ENCODE measurements around the gene SUDS3.

DNA sequence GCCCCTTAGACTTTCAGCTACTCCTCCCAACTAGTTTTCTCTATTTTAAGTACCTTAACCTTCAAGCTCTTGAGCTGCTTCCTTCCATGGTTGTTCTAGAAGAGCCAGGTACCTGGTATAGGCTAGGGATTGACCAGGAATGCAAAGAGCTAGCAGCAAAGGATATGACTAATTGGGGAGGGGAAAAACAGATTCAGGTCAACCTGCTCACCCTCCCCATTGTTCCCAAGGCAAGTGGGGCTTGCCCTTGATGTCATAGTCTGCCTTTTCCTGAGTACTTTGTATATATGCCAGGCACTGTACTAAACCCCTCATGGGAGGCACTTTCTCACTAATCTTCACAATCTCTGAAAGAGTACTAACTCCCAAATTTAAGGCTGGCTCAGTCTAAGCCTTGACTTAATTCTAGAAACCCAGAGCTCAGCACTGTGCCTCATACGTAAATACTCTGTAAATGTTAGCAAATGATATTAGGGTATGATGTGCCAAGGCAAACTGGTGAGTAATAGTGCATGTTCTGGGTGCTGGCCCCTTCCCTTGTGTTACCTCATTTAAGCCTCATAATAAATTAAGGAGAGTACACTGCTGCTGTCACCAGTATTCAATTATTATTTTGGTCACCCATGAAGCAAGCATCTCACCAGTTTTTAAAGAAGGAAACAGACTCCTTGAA lies 42.2 kb downstream of the SUDS3 start:
- TF ChIP-seq, protein P1, sequence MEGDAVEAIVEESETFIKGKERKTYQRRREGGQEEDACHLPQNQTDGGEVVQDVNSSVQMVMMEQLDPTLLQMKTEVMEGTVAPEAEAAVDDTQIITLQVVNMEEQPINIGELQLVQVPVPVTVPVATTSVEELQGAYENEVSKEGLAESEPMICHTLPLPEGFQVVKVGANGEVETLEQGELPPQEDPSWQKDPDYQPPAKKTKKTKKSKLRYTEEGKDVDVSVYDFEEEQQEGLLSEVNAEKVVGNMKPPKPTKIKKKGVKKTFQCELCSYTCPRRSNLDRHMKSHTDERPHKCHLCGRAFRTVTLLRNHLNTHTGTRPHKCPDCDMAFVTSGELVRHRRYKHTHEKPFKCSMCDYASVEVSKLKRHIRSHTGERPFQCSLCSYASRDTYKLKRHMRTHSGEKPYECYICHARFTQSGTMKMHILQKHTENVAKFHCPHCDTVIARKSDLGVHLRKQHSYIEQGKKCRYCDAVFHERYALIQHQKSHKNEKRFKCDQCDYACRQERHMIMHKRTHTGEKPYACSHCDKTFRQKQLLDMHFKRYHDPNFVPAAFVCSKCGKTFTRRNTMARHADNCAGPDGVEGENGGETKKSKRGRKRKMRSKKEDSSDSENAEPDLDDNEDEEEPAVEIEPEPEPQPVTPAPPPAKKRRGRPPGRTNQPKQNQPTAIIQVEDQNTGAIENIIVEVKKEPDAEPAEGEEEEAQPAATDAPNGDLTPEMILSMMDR (IDR thresholded peaks at IDR 0.05; ENCODE audit: low read length), result no peak
- TF ChIP-seq EZH2 (IDR thresholded peaks at IDR 0.05; ENCODE audit: borderline replicate concordance, low read length), result no peak

Data from OCI-LY1 (cell line).